SK-N-SH (cell line): ENCODE measurements around the gene ASF1B.

Experiments
- GATA2 ChIP-seq: sonication (generic); formaldehyde crosslinking; IDR thresholded peaks from 2 replicates; pipeline ENCODE4 v1.5.0; 2020; ENCODE audit warnings: mild to moderate bottlenecking, missing genetic modification reagents
- MXI1 ChIP-seq: IDR thresholded peaks from 2 replicates; pipeline ENCODE4 v1.6.1; 2012; ENCODE audit warnings: mild to moderate bottlenecking, low read depth, low read length, improper control_type of control experiment
- POLR2AphosphoS5 ChIP-seq: IDR thresholded peaks from 2 replicates; pipeline ENCODE4 v1.6.1; 2012; ENCODE audit warnings: low read depth, low read length
- SIN3A ChIP-seq: IDR thresholded peaks from 2 replicates; pipeline ENCODE4 v1.6.1; 2012; ENCODE audit warnings: low read depth, mild to moderate bottlenecking, low read length, moderate library complexity, borderline replicate concordance
- TF ChIP-seq, protein P1 (sequence below): fragments of 150-350 bp; IDR thresholded peaks from 2 replicates; pipeline ENCODE4 v1.6.1; 2016; ENCODE audit warnings: mild to moderate bottlenecking, low read depth, low read length
- TF ChIP-seq, protein P2 (sequence below): fragments of 200-600 bp; sonication (generic); IDR thresholded peaks from 2 replicates; pipeline ENCODE4 v1.6.1; 2017; ENCODE audit warnings: antibody characterized with exemption, mild to moderate bottlenecking, moderate library complexity
- TF ChIP-seq, protein P3 (sequence below): IDR thresholded peaks from 2 replicates; pipeline ENCODE4 v1.6.1; 2012; ENCODE audit warnings: mild to moderate bottlenecking, low read depth, low read length, moderate library complexity

DNA sequence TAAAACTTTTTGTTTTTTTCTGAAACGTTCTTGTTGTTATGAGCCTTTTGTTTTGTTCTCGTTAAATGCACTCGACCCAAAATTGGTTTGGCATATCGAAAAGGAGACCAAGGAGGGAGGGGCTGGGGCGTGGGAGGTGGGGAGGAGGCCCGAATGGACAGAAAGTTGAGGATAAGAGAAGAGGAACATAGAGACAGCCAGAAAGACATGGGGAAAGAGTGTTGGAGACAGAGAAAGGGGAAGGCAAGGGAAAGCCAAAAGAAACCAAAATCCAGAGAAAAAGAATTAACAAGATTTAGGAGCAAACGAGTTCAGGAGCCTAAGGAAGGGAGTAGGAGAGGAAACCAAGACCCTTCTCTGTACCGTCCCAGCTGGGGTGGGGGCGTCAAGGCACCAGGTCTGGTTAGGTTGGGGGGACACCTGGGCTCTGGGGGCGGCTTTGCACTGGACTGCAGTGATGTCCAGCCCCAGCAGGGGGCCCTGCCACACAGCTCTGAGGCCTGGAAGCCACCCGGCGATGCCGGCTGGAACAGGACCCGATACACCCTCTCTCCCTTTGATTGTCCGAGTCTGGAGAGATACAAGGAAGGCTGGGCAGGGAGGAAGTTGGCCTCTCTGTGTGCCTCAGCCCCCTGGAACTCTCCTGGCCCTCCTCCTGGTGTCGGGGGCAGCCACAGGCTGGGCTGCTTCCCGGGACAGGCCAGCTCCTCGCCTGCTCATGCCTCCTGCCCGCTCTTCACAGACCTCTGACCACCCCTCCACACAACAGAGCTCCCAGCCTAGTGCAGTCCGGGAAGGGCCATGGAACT lies 11.6 kb upstream of the ASF1B start:
- TF ChIP-seq GATA2 (CRISPR knock-in tag): no peak
- TF ChIP-seq, protein P1, sequence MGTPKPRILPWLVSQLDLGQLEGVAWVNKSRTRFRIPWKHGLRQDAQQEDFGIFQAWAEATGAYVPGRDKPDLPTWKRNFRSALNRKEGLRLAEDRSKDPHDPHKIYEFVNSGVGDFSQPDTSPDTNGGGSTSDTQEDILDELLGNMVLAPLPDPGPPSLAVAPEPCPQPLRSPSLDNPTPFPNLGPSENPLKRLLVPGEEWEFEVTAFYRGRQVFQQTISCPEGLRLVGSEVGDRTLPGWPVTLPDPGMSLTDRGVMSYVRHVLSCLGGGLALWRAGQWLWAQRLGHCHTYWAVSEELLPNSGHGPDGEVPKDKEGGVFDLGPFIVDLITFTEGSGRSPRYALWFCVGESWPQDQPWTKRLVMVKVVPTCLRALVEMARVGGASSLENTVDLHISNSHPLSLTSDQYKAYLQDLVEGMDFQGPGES: no peak
- no peak for TF ChIP-seq SIN3A
- no peak for TF ChIP-seq POLR2AphosphoS5
- TF ChIP-seq, protein P2, sequence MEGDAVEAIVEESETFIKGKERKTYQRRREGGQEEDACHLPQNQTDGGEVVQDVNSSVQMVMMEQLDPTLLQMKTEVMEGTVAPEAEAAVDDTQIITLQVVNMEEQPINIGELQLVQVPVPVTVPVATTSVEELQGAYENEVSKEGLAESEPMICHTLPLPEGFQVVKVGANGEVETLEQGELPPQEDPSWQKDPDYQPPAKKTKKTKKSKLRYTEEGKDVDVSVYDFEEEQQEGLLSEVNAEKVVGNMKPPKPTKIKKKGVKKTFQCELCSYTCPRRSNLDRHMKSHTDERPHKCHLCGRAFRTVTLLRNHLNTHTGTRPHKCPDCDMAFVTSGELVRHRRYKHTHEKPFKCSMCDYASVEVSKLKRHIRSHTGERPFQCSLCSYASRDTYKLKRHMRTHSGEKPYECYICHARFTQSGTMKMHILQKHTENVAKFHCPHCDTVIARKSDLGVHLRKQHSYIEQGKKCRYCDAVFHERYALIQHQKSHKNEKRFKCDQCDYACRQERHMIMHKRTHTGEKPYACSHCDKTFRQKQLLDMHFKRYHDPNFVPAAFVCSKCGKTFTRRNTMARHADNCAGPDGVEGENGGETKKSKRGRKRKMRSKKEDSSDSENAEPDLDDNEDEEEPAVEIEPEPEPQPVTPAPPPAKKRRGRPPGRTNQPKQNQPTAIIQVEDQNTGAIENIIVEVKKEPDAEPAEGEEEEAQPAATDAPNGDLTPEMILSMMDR: peak; percentile 77
- TF ChIP-seq MXI1: no peak
- TF ChIP-seq, protein P3, sequence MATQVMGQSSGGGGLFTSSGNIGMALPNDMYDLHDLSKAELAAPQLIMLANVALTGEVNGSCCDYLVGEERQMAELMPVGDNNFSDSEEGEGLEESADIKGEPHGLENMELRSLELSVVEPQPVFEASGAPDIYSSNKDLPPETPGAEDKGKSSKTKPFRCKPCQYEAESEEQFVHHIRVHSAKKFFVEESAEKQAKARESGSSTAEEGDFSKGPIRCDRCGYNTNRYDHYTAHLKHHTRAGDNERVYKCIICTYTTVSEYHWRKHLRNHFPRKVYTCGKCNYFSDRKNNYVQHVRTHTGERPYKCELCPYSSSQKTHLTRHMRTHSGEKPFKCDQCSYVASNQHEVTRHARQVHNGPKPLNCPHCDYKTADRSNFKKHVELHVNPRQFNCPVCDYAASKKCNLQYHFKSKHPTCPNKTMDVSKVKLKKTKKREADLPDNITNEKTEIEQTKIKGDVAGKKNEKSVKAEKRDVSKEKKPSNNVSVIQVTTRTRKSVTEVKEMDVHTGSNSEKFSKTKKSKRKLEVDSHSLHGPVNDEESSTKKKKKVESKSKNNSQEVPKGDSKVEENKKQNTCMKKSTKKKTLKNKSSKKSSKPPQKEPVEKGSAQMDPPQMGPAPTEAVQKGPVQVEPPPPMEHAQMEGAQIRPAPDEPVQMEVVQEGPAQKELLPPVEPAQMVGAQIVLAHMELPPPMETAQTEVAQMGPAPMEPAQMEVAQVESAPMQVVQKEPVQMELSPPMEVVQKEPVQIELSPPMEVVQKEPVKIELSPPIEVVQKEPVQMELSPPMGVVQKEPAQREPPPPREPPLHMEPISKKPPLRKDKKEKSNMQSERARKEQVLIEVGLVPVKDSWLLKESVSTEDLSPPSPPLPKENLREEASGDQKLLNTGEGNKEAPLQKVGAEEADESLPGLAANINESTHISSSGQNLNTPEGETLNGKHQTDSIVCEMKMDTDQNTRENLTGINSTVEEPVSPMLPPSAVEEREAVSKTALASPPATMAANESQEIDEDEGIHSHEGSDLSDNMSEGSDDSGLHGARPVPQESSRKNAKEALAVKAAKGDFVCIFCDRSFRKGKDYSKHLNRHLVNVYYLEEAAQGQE: no peak
